AG09309 (cell line): ENCODE data around the gene ANKS1A.

Source experiments
- DNase-seq: peaks from one replicate; pipeline ENCODE4 v3.0.0-alpha.2; 2010; ENCODE audit warnings: low read depth
- H3K4me3 ChIP-seq: 2 replicates; pipeline ENCODE4 v1.5.1; 2011; ENCODE audit warnings: mild to moderate bottlenecking, low read depth, low read length, moderate library complexity; ENCODE audit not compliant: control insufficient read depth
- CTCF ChIP-seq: IDR thresholded peaks from 2 replicates; pipeline ENCODE4 v1.5.1; 2011; ENCODE audit warnings: mild to moderate bottlenecking, low read depth, low read length, inconsistent platforms; ENCODE audit not compliant: insufficient read depth, control insufficient read depth; ENCODE audit errors: missing control alignments

Gene ANKS1A

GRCh38 chr6:34961574-34961973 lies 72.5 kb downstream of the ANKS1A start:
- DNase-seq: no peak
- TF ChIP-seq CTCF: no peak
- H3K4me3 ChIP-seq: no peak overlapping the region

- TF ChIP-seq CTCF: no peak
- peak; percentile 25 for DNase-seq
- no peak overlapping the region for H3K4me3 ChIP-seq
Measured at GRCh38 chr6:34964564-34964963, 75.5 kb downstream of the ANKS1A start.

- DNase-seq: no peak
- no peak for TF ChIP-seq CTCF
- H3K4me3 ChIP-seq: no peak overlapping the region
Measured at GRCh38 chr6:34967461-34967860, 78.4 kb downstream of the ANKS1A start.

GRCh38 chr6:34969662-34970265 lies 80.7 kb downstream of the ANKS1A start:
- H3K4me3 ChIP-seq: no peak overlapping the region
- no peak for DNase-seq
- TF ChIP-seq CTCF: no peak

GRCh38 chr6:34970488-34970887 lies 81.4 kb downstream of the ANKS1A start:
- H3K4me3 ChIP-seq: no peak overlapping the region
- no peak for TF ChIP-seq CTCF
- no peak for DNase-seq

GRCh38 chr6:34970957-34971356 lies 81.9 kb downstream of the ANKS1A start:
- H3K4me3 ChIP-seq: no peak overlapping the region
- TF ChIP-seq CTCF: no peak
- DNase-seq: peak; percentile 41

GRCh38 chr6:34973547-34974248 lies 84.6 kb downstream of the ANKS1A start:
- TF ChIP-seq CTCF: peak; percentile 11
- no peak for DNase-seq
- H3K4me3 ChIP-seq: no peak overlapping the region
